HEK293 (cell line): Measurements from ENCODE around the gene CCR3.

Source experiments
- CTCF ChIP-seq: fragments of 450-650 bp; formaldehyde crosslinking; IDR thresholded peaks from 2 replicates; pipeline ENCODE4 v1.5.1; 2016; ENCODE audit warnings: missing biosample characterization, missing genetic modification characterization
- KLF7 ChIP-seq: fragments of 450-650 bp; formaldehyde crosslinking; IDR thresholded peaks from 2 replicates; pipeline ENCODE4 v1.5.1; 2016; ENCODE audit warnings: missing biosample characterization, missing genetic modification characterization, borderline replicate concordance
- MZF1 ChIP-seq: fragments of 450-650 bp; formaldehyde crosslinking; IDR thresholded peaks from 2 replicates; pipeline ENCODE4 v1.5.1; 2017; ENCODE audit warnings: missing biosample characterization, missing genetic modification characterization, borderline replicate concordance
- TCF7L2 ChIP-seq: IDR thresholded peaks from 2 replicates; pipeline ENCODE4 v1.6.1; 2011; ENCODE audit warnings: low read depth, mild to moderate bottlenecking, inconsistent platforms, low read length, moderate library complexity, borderline replicate concordance
- ZBTB17 ChIP-seq: fragments of 450-650 bp; formaldehyde crosslinking; IDR thresholded peaks from 2 replicates; pipeline ENCODE4 v1.5.1; 2016; ENCODE audit warnings: missing biosample characterization, missing genetic modification characterization
- ZNF121 ChIP-seq: fragments of 450-650 bp; formaldehyde crosslinking; IDR thresholded peaks from 2 replicates; pipeline ENCODE4 v1.5.1; 2016; ENCODE audit warnings: missing biosample characterization, missing genetic modification characterization
- ZNF146 ChIP-seq: fragments of 450-650 bp; formaldehyde crosslinking; IDR thresholded peaks from 2 replicates; pipeline ENCODE4 v1.5.1; 2016; ENCODE audit warnings: missing biosample characterization, missing genetic modification characterization
- ZNF157 ChIP-seq: fragments of 450-650 bp; formaldehyde crosslinking; IDR thresholded peaks from 2 replicates; pipeline ENCODE4 v1.5.1; 2016; ENCODE audit warnings: missing biosample characterization, missing genetic modification characterization
- ZNF24 ChIP-seq: fragments of 450-650 bp; formaldehyde crosslinking; IDR thresholded peaks from 2 replicates; pipeline ENCODE4 v1.5.1; 2016; ENCODE audit warnings: missing biosample characterization, missing genetic modification characterization
- ZNF37A ChIP-seq: fragments of 450-650 bp; IDR thresholded peaks from 2 replicates; pipeline ENCODE4 v1.5.1; 2018; ENCODE audit warnings: missing biosample characterization, missing genetic modification characterization
- ZNF626 ChIP-seq: fragments of 450-650 bp; sonication (Bioruptor Pico); formaldehyde crosslinking; IDR thresholded peaks from 2 replicates; pipeline ENCODE4 v1.5.1; 2018; ENCODE audit warnings: missing biosample characterization, missing genetic modification characterization, inconsistent platforms
- ZNF843 ChIP-seq: fragments of 450-650 bp; formaldehyde crosslinking; IDR thresholded peaks from 2 replicates; pipeline ENCODE4 v1.5.1; 2016; ENCODE audit warnings: missing biosample characterization, missing genetic modification characterization

- TF ChIP-seq ZNF121 (tag by site-specific recombination) (no peak), MZF1 (tag by site-specific recombination) (no peak), KLF7 (tag by site-specific recombination) (no peak), ZNF37A (tag by site-specific recombination) (no peak), ZNF626 (tag by site-specific recombination) (no peak), CTCF (no peak), ZBTB17 (tag by site-specific recombination) (no peak), TCF7L2 (no peak), ZNF24 (tag by site-specific recombination) (no peak), ZNF157 (tag by site-specific recombination) (no peak), ZNF843 (tag by site-specific recombination) (no peak), ZNF146 (tag by site-specific recombination) (no peak)
Observed at GRCh38 chr3:46312991-46313390, 70.7 kb downstream of the CCR3 start.
